HUDEP-2 (cell line): ENCODE measurements around the gene AOC1.
A peak's percentile ranks its signal among the peaks of the same experiment; 100 is the strongest.
"Not testable (repeated sequence)": the region's sequence is repeated elsewhere in the genome, so short reads cannot be mapped to it uniquely, and the experiment has no call there.

Experiments used
- DNase-seq, 76 experiments: peaks; one replicate each; lab custom pipeline; 2025; ENCODE audit not compliant: unreplicated experiment in 76 of 76; lab: John Stamatoyannopoulos, UW

Gene AOC1

DNA sequence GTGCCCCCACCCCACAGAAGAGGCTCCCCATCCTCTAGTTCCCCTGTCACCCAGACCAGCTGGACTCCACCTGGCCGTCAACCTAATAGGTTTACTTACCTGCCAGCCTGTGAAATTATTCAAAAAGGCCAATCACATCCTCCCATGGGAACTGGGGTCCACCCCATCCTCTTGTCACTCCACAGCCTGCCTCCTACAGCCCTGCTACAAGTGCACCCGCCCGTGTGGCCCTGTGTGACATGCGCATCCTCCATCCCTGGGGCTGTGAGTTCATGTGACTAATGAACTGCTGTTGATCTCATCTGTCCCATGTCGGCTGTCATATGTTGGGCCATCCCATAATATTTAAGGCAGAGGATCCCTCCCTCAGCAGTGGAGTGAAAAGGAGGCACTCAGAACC, 39.4 kb downstream of the AOC1 start:
- no peak for DNase-seq

DNA sequence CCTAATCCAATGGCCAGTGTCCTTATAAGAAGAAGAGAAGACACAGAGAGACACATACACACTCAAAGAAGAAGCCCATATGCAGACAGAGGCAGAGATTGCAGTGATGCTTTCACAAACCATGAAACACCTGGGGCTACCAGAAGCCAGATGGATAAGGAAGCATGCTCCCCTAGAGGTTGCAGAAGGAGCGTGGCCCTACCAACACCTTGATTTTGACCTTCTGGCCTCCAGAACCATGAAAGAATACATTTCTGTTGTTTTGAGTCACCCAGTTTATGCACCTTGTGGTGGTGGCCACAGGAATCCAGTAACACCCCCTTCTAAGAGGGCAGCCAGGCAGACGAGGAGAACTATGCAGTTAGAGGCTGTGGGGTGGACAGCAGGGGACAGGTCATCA, 43.5 kb downstream of the AOC1 start:
- DNase-seq, result no peak

DNA sequence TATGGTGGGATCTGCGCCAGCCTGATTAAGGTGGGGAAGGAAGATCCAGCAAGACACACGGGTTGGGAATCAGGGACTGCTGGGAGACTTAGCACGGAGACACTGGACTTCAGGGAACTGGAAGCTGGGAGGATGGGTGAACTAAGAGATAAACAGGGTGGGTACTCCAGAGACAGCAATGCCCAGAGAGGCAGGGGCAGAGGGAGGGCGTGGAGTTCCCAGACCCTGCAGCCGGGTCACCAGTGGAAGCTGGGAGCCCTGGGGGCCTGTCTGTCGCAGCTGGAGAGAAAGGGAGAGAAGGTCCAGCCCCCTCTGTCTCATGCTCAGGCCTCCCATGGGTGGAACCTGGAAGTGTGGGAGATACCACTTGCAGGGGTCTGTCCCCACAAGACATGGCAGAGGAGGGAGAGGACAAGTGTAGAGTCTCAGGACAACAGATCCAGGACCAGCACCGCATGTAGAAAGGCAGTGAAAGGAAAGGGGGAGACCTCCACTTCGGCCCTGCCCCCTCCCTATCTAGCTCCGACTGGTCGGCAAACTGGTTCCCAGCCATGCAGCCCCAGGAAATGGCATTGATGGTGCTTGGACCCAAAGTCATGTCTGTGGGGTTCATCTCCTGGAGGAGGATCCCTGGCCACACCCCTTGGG, 44.4 kb downstream of the AOC1 start:
- no peak for DNase-seq

DNA sequence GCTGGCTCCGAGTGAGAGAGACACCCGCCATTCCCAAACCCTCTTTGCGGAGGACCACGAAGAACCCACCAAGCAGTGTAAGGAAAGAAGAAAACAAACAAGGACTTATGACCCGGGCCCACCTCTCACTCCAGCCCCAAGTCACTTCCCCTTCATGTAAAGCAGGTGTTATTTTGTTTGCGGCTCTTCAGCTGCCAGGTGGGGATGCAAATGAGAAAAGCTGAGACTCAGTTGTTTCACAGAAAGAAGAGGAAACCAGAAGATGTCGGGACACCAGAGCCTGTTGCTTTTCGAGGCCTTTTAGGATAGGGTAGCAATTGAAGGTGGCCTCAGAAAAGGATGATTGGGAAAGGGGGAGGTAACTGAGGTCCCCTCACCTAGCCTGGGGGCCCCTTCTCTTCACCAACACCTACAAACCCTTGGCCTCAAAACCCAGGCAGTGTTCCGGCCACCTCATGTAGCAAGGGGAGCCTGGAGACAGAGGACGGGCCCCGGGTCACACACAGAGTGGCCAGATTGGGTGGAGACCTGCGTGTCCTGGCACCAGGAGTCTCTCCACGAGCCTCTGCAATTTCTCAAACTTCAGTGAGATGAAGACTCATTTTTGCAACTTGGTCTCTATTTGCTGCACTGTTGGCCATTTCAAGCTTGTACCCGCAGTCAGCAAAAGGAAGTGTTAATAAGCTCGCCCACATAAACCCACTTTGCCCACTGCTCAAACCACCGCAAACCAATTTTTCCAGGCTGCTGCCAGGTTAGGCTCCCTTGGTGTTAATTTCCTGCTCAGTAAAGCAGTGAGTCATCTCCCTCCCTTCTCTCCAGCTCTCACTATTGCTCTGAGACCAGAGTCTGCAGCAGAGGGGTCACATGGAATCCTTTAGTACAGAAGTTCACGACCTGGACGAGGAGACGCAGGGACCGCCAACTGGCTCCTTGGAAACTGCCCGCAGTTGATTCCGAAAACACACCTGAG, 45.5 kb downstream of the AOC1 start:
- no peak for DNase-seq

DNA sequence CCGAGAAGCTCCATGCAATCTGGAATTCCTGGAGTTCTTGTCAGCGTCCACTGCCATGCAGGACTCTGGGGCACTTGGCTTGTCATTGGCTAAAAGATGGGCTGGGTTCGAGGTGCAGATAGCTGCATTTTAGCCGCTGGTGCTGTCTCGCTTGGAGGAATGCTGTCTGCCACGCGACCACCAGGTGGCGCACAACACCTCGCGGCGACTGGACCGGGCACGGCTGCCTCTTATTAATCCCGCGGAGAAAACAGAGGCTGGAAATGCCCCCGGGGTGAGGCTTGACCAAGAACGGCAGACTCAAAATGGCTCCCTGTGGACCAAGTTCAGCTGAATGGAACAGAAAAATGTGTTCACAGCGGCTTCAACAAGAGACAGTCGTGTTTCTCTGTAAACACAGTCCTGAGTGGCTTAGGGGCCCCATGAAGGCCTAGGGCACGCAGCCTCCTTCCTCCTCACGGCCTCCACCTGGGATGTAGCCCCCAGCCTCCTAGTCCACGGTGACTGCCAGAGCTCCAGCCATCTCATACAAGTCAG, 46.2 kb downstream of the AOC1 start:
- peak in 69 of 76 experiments; percentile 15 to 79 (median 64) for DNase-seq

DNA sequence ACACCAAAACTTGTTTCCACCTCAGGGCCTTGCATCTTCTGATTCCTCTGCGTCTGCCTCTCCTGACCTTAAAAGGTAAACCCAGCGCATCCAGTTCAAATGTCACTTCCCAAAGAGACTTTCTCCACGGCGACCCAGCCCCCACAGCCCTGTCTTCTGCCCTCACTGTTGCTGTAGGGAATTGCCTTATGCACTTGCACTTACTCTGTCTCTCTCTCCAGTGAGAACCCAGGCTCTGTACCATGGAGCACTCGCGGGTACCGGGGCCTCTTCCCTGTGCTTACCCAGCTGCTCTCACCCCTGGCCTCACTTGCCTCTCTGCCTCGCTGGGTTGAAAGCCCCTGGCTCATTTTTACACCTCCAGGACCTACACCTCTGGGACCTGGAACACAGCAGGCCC, 48.4 kb downstream of the AOC1 start:
- DNase-seq, result no peak

DNA sequence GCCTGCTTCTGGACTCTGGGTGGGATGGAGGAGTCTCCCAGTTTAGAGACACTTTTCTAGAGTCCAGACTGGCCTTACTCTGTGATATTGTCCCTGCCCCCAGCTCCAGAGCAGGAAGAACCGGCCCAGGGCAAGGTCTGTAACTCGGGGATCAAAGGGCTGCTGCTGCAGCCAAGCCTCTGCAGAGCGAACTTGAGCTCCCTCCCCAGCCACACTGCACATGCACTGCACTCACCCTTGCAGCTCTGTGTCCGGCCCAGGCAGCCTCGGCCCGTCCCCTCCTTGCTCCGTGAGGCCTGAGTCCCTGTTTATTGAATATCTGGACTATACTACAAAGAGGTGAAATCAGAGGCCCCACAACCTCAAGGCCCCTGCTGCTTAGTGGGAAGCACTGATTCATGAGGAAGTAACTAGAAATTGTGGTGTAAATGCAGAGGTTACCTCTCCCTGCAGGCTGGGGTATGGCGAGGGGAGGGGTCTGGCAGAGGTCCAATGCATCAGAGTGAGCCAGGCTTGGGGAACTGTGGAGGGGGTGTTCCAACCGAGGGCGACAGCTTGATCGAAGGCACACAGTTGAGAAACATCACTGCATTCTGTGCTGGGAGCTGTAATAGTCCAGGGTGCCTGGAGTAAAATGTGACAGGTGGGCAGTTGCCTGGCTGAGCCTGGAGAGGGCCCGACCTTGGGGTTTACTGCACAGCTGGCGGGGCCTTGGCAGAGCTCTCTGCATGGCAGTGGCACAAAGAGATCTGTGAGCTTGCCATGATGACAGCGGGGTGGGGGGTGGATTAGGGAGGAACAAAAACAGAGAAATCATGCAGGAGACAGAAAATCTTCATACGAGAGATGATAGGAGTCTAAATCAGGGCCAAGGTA, 49.1 kb downstream of the AOC1 start:
- no peak for DNase-seq

DNA sequence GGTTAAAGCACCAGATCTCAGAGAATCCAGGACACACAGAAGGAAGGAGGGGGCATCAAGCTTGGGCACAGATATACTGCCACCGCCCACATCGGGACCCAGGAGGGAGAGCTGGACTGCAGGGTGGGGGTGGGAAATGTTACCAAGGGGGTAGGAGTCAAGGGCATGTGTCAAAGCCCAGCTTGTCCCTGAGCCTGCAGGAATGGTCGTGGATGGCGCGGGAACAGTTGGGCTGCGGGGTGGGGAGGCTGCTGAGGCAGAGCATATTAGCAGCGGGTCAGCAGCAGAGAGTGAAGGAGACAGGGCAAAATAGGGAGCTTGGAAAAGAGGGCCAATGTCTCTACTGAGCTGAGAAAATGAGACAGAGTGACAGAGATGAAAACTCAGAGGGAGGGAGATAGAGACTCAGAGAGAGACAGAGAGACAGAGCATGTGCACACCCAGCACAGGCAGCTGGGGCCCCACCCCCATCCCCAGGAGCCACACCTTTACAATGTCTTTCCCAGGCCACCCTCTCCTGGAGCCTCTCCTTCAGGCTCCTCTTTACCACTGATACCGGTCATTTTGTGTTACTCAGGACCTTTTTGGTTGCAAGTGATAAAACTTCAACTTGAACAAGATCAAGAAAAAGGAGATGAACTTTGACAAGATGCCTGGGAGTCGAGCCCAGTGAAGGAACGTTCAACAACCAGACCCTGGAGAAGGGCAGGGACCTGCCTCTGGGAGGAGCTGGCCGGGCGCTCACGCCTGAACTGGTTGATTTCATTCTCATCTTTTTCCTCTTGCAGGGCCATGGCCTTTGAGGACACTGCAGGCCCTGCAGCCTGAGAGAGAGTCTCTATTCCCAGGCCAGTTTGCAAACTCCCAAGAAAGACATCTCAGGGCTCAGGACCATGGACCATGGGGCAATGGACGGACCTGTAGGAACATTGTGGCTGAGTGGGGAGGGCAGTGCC, 50.0 kb downstream of the AOC1 start:
- no peak for DNase-seq

DNA sequence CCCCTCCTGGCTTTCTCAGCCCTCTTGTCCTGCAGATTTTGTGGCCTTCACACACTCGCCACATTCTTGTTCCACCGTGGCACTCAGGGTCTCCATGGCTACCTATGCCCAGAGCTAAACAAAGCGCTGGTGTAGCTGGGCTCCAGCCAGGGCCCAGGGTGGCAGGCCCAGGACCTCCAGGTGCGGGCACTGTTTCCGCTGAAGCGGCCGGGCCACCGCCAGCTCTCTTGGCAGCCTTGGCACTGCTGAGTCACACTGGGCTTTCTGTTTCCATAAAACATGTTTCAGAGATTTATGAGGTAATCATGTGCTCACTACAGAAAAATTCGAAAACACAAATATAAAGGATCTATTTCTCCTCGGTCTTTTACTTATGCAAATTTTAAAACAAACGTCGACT, 51.3 kb downstream of the AOC1 start:
- peak in 4 of 76 experiments; percentile 3 to 15 (median 4) for DNase-seq

DNA sequence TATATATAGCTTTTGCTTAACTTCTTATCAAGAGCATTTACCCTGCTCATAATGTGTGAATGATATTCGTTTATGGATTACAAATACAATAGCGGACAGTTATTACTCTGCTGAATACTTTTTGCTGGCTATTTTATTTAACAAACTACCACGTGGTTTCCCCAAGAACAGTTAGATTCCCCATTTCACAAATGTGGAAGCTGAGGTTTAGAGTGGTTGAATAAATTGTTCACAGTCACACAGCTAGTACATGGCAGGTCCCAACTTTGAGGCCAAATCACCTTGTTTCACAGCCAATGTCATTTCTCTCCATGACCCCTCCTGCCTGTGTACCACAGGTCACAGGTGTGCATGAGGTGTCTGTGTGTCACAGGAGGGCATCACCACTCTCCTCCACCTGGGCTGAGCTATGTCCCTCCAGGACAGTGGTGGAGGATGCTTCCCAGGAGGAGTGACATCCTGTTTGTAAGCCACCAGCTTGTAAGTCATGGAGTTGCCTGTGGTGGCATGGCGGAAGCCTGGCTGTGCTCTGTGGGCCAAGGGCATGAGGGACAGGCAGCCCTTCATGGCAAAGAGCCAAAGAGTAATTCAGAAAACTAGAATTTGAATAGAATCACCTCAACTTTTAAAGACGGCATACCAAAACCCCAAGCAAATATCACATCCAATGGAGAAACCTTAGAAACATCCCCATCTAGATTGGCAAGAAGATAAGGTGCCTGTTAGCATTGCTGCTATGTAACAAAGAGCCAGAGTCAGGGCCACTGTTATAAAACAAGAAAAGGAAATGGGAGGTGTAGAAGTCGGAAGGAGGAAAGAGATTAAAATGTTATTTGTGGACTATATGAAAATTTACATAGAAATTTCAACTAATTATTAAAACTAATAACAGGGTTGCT, 51.9 kb downstream of the AOC1 start:
- DNase-seq, result no peak

DNA sequence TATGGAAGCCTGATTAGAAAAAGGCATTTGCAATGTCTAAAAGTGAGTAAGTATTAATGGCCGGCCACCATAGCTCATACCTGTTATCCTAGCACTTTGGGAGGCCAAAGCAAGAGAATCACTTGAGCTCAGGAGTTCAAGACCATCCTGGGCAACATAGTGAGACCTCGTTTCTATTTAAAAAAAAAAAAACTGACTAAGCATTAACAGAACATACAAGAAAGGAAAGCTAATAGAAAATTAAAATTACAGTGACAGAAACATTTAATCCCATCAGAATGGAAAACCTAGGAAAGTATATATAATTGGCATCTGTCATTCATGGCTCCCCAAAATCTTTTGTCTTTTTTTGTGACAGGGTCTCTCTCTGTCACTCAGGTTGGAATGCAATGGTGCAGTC, 55.9 kb downstream of the AOC1 start:
- DNase-seq, result no peak

DNA sequence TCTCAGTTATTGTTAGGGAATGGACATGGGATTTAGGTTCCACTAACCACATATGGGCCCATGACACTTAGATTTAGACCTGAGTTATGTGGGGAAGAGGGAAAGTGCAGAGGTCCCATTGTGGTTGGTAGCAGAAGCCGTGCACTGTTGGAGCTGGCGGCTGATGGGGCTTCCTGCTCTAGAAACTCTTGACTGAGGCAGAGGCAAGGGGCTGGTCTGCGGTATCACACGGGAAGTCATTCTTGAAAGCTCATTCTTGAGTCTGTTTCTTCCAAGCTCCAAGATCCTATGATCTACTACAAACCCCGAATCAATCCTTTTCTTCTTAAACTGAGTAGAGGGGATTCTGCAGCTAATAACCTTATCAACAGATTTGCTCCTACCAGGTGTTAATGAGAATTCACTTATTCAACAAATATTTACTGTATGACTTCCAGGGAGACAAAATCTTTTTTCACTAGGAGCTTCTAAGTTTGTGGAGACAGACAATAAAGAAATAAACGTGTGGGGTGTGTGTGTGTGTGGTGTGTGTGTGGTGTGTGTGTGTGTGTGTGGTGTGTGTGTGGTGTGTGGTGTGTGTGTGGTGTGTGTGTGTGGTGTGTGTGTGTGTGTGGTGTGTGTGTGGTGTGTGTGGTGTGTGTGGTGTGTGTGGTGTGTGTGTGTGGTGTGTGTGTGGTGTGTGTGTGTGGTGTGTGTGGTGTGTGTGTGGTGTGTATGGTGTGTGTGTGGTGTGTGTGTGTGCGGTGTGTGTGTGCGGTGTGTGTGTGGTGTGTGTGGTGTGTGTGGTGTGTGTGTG, 57.1 kb downstream of the AOC1 start:
- DNase-seq, result no peak

DNA sequence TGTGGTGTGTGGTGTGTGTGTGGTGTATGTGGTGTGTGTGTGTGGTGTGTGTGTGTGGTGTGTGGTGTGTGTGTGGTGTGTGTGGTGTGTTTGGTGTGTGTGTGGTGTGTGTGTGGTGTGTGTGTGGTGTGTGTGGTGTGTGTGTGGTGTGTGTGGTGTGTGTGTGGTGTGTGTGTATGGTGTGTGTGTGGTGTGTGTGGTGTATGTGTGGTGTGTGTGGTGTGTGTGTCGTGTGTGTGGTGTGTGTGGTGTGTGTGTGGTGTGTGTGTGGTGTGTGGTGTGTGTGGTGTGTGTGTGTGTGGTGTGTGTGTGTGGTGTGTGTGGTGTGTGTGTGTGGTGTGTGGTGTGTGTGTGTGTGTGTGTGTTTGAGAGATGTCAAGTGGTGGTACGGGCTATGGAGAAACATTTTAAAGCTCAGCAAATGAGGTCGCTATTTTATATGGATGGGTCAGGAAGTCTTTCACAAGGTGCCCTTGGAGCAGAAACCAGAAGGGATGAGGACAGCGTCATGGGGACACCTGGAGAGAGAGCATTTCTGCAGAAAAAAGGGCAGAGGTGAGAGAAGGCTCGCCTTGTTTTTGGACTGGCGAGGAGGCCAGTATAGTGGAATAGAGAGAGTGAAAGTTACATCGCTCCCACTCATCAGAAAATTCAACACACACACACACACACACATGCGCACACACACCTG, 58.1 kb downstream of the AOC1 start:
- not testable (repeated sequence) for DNase-seq

DNA sequence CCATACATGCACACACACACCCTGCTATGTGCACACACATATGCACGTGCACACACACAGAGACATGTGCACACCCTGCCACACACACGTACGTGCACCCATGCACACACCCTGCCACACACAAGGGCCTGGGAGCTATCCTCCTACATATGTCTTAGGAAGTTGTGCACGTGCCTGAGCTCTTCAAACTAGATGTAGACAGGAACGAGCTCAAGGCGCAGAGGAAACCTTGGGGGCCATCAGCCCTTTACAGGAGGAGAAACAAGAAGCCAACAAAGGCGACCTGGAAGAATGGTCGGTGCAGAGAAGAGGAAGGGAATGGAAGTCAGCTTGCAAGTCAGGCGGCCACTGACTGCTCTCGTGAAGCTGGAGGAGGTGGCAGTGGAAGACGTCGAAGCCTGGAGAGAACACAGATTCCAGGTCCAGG, 58.7 kb downstream of the AOC1 start:
- DNase-seq, result no peak
